Activated CD4-positive, alpha-beta T cell treated with anti-CD3 and anti-CD28 coated beads, Interleukin-2, amount 50 U/mL, for 4 hours (primary cell): ENCODE results near the gene ACVR1.
"Not testable (repeated sequence)": the region's sequence is repeated elsewhere in the genome, so short reads cannot be mapped to it uniquely, and the experiment has no call there.

Experiments used
- DNase-seq, 2 experiments: peaks; one replicate each; pipeline ENCODE4 v3.0.0-alpha.2; 2020

The ACVR1 gene

GRCh38 chr2:157848213-157848612 lies 27.9 kb downstream of the ACVR1 start:
- DNase-seq = no peak

- no peak for DNase-seq
These were observed 31.0 kb downstream of the ACVR1 start for GRCh38 chr2:157845081-157845480.

- no peak for DNase-seq
These were observed 32.2 kb downstream of the ACVR1 start for GRCh38 chr2:157843935-157844334.

- no peak for DNase-seq
These were observed 33.0 kb downstream of the ACVR1 start for GRCh38 chr2:157843081-157843480.

GRCh38 chr2:157842106-157842879 lies 33.8 kb downstream of the ACVR1 start:
- no peak for DNase-seq

GRCh38 chr2:157841485-157841884 lies 34.6 kb downstream of the ACVR1 start:
- no peak for DNase-seq

GRCh38 chr2:157840568-157841156 lies 35.5 kb downstream of the ACVR1 start:
- no peak for DNase-seq

- DNase-seq = no peak
These were observed 36.3 kb downstream of the ACVR1 start for GRCh38 chr2:157839822-157840221.

GRCh38 chr2:157839162-157839801 lies 36.8 kb downstream of the ACVR1 start:
- DNase-seq = no peak

- DNase-seq = no peak
These were observed 37.5 kb downstream of the ACVR1 start for GRCh38 chr2:157838442-157839161.

- no peak for DNase-seq
These were observed 38.2 kb downstream of the ACVR1 start for GRCh38 chr2:157837851-157838441.

GRCh38 chr2:157836531-157836930 lies 39.6 kb downstream of the ACVR1 start:
- DNase-seq = no peak

- no peak for DNase-seq
These were observed 40.7 kb downstream of the ACVR1 start for GRCh38 chr2:157835425-157835824.

GRCh38 chr2:157835006-157835405 lies 41.1 kb downstream of the ACVR1 start:
- no peak for DNase-seq

- DNase-seq = no peak
These were observed 42.4 kb downstream of the ACVR1 start for GRCh38 chr2:157833721-157834120.

- DNase-seq = no peak
These were observed 44.4 kb downstream of the ACVR1 start for GRCh38 chr2:157831573-157832315.

GRCh38 chr2:157830696-157831570 lies 45.2 kb downstream of the ACVR1 start:
- no peak for DNase-seq

- no peak for DNase-seq
These were observed 45.9 kb downstream of the ACVR1 start for GRCh38 chr2:157830266-157830665.

- no peak for DNase-seq
These were observed 48.8 kb downstream of the ACVR1 start for GRCh38 chr2:157827377-157827776.

- DNase-seq = not testable (repeated sequence)
These were observed 49.5 kb downstream of the ACVR1 start for GRCh38 chr2:157826644-157827043.

GRCh38 chr2:157825885-157826284 lies 50.2 kb downstream of the ACVR1 start:
- no peak for DNase-seq
